Glutamatergic neuron (in vitro differentiated cells): ENCODE measurements around the gene PLBD1. TPM values are rescaled to one million over a fixed set of nuclear protein-coding genes. Genes with fewer than 3 reads are reported as not detected.

ENCODE experiments used
- DNase-seq: peaks from one replicate; pipeline ENCODE4 v3.0.0; 2022
- H3K27ac Mint-ChIP-seq: one replicate; pipeline ENCODE4 v1.8.0; 2020; ENCODE audit warnings: mild to moderate bottlenecking, mixed read lengths, inconsistent platforms; ENCODE audit not compliant: unreplicated experiment
- H3K27me3 Mint-ChIP-seq: one replicate; pipeline ENCODE4 v1.8.0; 2020; ENCODE audit warnings: mild to moderate bottlenecking, moderate library complexity, mixed read lengths, inconsistent platforms; ENCODE audit not compliant: unreplicated experiment
- H3K36me3 Mint-ChIP-seq: one replicate; pipeline ENCODE4 v1.8.0; 2020; ENCODE audit warnings: mild to moderate bottlenecking, mixed read lengths, inconsistent platforms; ENCODE audit not compliant: unreplicated experiment
- H3K4me1 Mint-ChIP-seq: one replicate; pipeline ENCODE4 v1.8.0; 2020; ENCODE audit warnings: mild to moderate bottlenecking, low read depth, mixed read lengths, inconsistent platforms; ENCODE audit not compliant: unreplicated experiment
- H3K4me3 Mint-ChIP-seq: one replicate; pipeline ENCODE4 v1.8.0; 2020; ENCODE audit warnings: mild to moderate bottlenecking, mixed read lengths, inconsistent platforms; ENCODE audit not compliant: unreplicated experiment
- H3K9me3 Mint-ChIP-seq: one replicate; pipeline ENCODE4 v1.8.0; 2020; ENCODE audit warnings: mild to moderate bottlenecking, moderate library complexity, mixed read lengths, inconsistent platforms; ENCODE audit not compliant: unreplicated experiment
- total RNA-seq: library from RNA; stranded (reverse); fragmentation: NEBNext Ultra II Directional; extraction: Animal tissue kit (Norgen Biotek cat#: 25700); gene quantifications from one replicate; pipeline ENCODE4 v1.2.1, GENCODE V29; 2021; ENCODE audit not compliant: unreplicated experiment
- TF ChIP-seq, protein P1 (sequence below): fragments of 200-600 bp; sonication (generic); IDR thresholded peaks from one replicate; pipeline ENCODE4 v1.5.0; 2021; ENCODE audit not compliant: partially characterized antibody, unreplicated experiment

PLBD1 gene
- total RNA-seq, 1 donor from 2014 or later = 0.32 TPM

DNA sequence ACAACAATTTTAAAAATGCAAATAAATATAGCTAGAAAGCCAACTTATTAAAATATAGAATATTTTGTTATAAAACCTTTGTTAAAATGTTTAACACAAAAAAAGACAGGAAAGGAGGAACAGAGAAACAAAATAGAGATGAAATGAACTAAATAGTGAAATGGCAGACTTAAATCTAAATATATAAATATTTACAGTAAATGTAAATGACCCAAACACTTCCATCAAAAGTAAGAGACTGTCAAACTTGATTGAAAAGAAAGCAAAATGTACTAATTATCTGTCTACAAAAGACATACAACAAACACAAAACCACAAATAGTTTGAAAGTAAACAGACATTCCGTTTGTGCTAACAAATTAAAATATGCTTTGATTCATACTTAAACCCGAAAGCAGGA, 41.7 kb downstream of the PLBD1 start:
- no peak overlapping the region for H3K27ac Mint-ChIP-seq
- H3K4me3 Mint-ChIP-seq = no peak overlapping the region
- peaks cover 33% of the 10 kb centered on the region for H3K36me3 Mint-ChIP-seq
- TF ChIP-seq, protein P1, sequence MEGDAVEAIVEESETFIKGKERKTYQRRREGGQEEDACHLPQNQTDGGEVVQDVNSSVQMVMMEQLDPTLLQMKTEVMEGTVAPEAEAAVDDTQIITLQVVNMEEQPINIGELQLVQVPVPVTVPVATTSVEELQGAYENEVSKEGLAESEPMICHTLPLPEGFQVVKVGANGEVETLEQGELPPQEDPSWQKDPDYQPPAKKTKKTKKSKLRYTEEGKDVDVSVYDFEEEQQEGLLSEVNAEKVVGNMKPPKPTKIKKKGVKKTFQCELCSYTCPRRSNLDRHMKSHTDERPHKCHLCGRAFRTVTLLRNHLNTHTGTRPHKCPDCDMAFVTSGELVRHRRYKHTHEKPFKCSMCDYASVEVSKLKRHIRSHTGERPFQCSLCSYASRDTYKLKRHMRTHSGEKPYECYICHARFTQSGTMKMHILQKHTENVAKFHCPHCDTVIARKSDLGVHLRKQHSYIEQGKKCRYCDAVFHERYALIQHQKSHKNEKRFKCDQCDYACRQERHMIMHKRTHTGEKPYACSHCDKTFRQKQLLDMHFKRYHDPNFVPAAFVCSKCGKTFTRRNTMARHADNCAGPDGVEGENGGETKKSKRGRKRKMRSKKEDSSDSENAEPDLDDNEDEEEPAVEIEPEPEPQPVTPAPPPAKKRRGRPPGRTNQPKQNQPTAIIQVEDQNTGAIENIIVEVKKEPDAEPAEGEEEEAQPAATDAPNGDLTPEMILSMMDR = no peak
- no peaks in the 10 kb centered on the region for H3K4me1 Mint-ChIP-seq
- no peak for DNase-seq
- H3K27me3 Mint-ChIP-seq = peaks cover 7% of the 10 kb centered on the region
- peaks cover 3% of the 10 kb centered on the region for H3K9me3 Mint-ChIP-seq

DNA sequence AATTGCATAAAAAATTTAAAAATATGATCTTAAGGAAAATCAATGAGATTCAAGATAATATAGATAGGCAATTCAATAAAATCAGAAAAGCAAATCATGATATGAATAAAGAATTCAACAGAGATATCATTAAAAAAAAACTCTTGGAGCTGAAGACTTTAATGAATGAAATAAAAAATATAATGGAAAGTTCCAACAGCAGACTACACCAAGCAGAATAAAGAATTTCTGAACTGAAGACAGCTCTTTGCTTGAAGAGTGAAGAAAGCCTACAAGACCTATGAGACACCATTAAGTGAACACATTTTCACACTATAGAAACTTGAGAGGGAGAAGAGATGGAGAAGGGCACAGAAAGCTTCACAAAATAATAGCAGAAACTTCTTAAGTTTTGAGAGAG, 45.9 kb downstream of the PLBD1 start:
- Mint-ChIP-seq H3K27ac (no peak overlapping the region), H3K27me3 (peaks cover 8% of the 10 kb centered on the region), H3K9me3 (peaks cover 3% of the 10 kb centered on the region), H3K4me3 (no peak overlapping the region), H3K36me3 (peaks cover 35% of the 10 kb centered on the region), H3K4me1 (no peaks in the 10 kb centered on the region)
- DNase-seq = no peak
- TF ChIP-seq, protein P1 = no peak

GRCh38 chr12:14514946-14515345, 52.7 kb downstream of the PLBD1 start:
- Mint-ChIP-seq H3K9me3 (no peaks in the 10 kb centered on the region), H3K4me1 (no peaks in the 10 kb centered on the region), H3K36me3 (no peaks in the 10 kb centered on the region), H3K27ac (no peak overlapping the region), H3K4me3 (no peak overlapping the region), H3K27me3 (no peaks in the 10 kb centered on the region)
- TF ChIP-seq, protein P1 = no peak
- no peak for DNase-seq

GRCh38 chr12:14514154-14514842, 53.4 kb downstream of the PLBD1 start:
- Mint-ChIP-seq H3K27ac (no peak overlapping the region), H3K4me3 (no peak overlapping the region), H3K36me3 (no peaks in the 10 kb centered on the region), H3K27me3 (no peaks in the 10 kb centered on the region), H3K9me3 (no peaks in the 10 kb centered on the region), H3K4me1 (no peaks in the 10 kb centered on the region)
- no peak for DNase-seq
- TF ChIP-seq, protein P1 = no peak

DNA sequence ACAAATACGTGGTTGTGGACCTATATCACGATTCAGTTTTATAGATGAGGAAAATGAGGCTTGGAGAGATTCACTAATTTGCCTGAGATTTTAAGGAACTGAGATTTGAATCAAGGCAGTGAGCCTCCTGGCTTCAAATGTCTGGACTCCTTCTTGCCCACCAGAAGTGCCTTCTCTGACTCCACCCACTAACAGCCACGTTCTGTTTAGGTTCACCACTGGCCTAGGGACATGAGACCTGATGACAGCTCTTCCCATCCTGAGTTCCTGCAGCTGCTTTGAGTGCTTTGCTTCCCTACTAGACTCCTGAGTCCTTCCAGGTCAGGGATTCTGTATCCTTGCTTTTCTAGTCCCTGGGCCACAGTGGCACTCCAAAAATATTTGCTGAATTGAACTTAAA, 57.1 kb downstream of the PLBD1 start:
- DNase-seq = no peak
- Mint-ChIP-seq H3K27me3 (no peaks in the 10 kb centered on the region), H3K9me3 (peaks cover 5% of the 10 kb centered on the region), H3K4me3 (no peak overlapping the region), H3K4me1 (no peaks in the 10 kb centered on the region), H3K27ac (no peak overlapping the region), H3K36me3 (no peaks in the 10 kb centered on the region)
- TF ChIP-seq, protein P1 = no peak
